Brain pericyte (primary cell): ENCODE results near the gene MUC22.
A peak's percentile ranks its signal among the peaks of the same experiment; 100 is the strongest.
"Not testable (repeated sequence)": the region's sequence is repeated elsewhere in the genome, so short reads cannot be mapped to it uniquely, and the experiment has no call there.

Source experiments
- DNase-seq: peaks from one replicate; pipeline ENCODE4 v3.0.0-alpha.2; 2012; ENCODE audit warnings: low read depth, low spot score

MUC22 gene

GRCh38 chr6:31010393-31011060 lies at the start of gene MUC22:
TSS of gene MUC22 (plus strand) at chr6:31010474. CDS start at chr6:31010707, 233 bp downstream.
- DNase-seq, result no peak

DNA sequence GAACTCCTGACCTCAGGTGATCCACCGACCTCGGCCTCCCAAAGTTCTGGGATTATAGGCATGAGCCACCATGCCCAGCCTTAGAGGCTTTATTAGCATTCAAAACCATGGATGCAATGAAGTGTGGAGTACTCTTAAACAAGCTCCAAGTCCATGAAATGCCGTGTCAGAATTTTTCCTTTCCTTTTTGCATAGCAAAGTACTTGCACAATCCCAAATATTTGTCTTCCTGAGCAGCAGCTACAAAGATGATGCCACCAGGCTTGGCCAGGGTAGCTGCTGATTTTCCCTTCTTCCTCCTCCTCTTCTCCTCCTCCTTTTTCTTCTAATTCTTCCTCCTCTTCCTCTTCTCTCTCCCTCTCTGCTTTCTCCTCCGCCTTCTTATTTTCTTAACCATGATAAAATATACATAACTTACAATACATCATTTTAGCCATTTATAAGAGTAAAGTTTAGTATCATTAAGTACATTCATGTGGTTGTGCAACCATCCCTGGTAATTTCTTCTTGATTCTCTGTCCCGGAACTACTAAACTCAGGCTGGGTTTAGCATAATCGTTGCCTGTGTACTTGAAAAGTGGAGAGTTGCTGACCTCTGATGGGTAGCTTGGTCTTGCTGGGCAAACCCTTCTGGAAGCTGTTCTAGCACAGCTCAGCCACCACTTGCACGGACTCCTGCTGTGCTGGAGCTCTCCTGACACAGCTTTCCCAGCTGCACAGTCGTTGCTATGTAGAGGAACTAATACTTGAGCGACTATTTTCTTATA lies 49.2 kb upstream of the MUC22 start:
- DNase-seq, result peak; percentile 20

- DNase-seq, result no peak
These were observed 47.6 kb upstream of the MUC22 start for GRCh38 chr6:30962716-30963115.

DNA sequence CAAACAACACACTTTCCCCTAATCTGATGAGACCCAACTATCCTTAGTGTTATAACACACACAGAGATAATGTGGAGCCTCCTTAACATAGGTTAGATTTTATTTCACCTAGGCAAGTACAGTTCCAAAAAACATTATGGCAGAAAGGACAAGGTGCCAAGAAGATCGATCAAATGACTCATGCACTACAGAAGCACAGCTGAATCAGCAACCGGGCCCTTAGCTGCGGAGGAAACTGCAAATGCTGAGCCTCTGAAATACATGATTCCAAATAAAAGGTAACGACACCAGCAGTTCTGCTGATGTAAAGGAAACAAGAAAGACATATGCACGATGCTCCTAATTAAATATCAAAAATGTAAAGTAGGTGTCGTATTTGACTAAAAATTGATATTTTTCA lies 46.6 kb upstream of the MUC22 start:
- DNase-seq, result no peak

DNA sequence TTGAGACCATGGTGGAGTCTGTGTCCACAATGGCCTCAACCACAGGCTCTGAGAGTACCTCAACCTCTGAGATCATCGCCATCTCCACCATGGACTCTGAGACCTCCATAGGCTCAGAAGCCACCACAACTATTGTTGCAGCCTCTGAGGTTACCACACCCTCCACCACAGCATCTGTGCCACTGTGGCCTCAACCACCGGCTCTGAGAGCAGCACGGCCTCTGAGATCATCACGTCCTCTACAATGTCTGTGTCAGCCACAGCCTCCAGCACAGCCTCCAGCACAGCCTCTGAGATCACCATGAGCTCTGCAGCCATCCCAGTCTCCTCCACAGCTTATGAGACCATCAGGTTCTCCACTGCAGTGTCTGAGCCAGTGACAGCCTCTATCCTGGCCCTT lies 46.2 kb upstream of the MUC22 start:
- no peak for DNase-seq

- DNase-seq, result no peak
These were observed 45.1 kb upstream of the MUC22 start for GRCh38 chr6:30965140-30965601.

DNA sequence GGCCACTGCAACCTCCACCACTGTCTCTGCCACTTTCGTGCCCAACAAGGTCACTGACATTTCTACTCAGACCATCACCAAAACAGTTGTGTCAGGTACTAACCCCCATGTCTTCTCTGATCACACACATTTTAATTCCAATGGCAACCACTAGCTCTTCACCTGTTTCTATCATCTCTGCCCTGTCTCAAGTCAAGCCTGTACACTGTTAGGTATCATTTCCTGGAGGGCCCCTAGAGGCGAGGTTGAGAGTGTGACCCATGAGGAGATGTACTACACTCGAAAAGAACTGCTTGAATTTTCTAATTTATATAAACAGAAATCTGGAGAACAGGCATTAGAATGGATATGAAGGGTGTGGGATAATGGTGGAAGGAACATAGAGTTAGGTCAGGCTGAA lies 44.1 kb upstream of the MUC22 start:
- no peak for DNase-seq

- not testable (repeated sequence) for DNase-seq
These were observed 41.1 kb upstream of the MUC22 start for GRCh38 chr6:30969171-30969570.

DNA sequence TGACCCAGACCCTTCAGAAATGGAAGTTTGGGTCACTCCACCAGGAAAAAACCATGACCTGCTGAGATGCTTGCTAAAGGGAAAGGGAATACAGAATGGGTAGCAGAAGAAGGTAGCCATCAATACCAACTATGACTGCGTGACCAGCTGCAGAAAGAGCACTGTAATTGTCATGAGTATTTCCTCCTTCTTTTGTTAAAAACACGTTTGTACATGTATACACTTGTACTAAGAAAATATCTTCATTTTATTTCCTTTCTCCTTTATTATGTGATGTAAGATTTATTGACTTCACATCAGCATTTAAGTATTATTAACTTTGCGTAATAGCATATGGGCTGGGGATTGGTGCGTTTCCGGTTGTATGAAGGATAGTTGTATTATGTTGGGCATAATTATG lies 39.3 kb upstream of the MUC22 start:
- DNase-seq, result no peak

DNA sequence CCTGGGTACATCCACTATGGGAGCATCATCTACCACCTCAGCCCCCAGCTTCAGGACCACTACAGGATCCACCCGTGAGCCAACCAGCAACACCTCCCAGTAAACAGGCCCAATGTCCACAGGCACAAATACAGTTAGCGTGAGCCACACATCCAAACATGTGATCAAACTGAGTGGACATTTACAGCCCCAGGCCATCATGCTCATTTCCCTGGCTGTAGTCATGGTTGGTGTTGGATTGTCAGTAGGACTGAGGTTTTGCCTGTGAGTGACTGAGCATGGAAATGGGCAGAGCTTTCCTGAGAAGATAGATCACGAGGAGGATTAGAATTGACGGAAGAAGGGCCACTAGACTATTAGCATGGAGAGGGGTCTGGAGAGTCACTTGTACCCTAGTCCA lies 37.5 kb upstream of the MUC22 start:
- DNase-seq, result no peak

DNA sequence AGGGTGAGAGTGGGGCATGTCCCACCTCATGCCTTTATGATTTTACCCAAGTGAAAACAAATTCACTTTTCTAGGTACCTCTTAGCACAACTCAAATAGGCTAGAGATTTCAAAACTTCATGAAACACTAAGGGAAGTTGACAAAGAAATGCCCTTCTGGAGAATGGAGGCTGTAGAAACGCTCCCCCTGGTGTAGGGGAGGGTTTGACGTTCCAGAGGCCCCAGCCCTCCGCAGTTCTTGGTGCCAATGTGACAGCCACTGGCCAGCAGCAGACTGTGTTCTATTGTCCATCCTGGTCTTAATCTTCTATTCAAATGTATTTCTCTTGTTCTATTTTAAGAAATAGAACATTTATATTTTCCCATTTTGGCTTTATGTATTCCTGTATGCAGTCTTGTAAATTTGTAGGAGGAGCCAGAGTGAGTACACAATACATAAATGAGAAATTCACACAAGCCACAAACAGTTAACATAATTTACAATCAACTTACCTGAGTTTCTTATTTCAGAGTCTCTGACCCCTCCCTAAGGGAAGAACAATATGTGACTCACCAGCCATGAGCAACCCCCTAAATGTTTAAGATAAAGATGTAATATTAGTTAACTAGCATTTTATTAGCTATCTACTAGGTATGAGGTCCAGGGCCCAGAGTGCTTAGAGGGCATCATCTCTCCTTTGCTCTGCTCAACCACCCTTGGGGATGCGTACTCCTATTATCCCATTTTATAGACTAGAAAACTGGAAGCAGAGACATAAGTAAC lies 35.6 kb upstream of the MUC22 start:
- DNase-seq, result no peak

GRCh38 chr6:30979141-30979540 lies 31.1 kb upstream of the MUC22 start:
- no peak for DNase-seq

- no peak for DNase-seq
These were observed 30.6 kb upstream of the MUC22 start for GRCh38 chr6:30979690-30980089.

- DNase-seq, result no peak
These were observed 28.1 kb upstream of the MUC22 start for GRCh38 chr6:30981942-30982772.

- no peak for DNase-seq
These were observed 26.8 kb upstream of the MUC22 start, which contains the start of gene MUC21 for GRCh38 chr6:30983439-30983838. TSS of gene MUC21 (plus strand) at chr6:30983718. CDS start at chr6:30983959, 241 bp downstream.

GRCh38 chr6:30985490-30985889 lies 24.8 kb upstream of the MUC22 start:
- DNase-seq, result no peak

DNA sequence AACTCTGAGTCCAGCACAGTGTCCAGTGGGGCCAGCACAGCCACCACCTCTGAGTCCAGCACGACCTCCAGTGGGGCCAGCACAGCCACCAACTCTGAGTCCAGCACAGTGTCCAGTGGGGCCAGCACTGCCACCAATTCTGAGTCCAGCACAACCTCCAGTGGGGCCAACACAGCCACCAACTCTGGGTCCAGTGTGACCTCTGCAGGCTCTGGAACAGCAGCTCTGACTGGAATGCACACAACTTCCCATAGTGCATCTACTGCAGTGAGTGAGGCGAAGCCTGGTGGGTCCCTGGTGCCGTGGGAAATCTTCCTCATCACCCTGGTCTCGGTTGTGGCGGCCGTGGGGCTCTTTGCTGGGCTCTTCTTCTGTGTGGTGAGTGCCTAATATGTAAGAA lies 23.0 kb upstream of the MUC22 start:
- no peak for DNase-seq

DNA sequence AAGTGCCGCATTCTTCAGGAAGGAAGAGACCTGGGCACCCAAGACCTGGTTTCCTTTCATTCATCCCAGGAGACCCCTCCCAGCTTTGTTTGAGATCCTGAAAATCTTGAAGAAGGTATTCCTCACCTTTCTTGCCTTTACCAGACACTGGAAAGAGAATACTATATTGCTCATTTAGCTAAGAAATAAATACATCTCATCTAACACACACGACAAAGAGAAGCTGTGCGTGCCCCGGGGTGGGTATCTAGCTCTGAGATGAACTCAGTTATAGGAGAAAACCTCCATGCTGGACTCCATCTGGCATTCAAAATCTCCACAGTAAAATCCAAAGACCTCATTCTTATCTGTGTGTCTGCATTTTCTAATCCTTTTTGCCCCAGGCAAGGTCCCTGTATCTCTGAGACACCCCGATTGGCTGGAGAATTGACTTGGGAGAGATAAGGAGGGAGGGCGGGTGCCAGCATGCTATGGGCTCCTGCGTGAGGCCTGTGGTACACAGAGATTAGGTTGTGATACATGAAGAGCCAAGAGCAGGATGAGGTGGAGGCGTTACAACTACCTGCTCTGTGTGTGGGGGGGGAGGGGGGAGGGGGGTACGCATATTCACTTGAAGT lies 22.0 kb upstream of the MUC22 start:
- no peak for DNase-seq

DNA sequence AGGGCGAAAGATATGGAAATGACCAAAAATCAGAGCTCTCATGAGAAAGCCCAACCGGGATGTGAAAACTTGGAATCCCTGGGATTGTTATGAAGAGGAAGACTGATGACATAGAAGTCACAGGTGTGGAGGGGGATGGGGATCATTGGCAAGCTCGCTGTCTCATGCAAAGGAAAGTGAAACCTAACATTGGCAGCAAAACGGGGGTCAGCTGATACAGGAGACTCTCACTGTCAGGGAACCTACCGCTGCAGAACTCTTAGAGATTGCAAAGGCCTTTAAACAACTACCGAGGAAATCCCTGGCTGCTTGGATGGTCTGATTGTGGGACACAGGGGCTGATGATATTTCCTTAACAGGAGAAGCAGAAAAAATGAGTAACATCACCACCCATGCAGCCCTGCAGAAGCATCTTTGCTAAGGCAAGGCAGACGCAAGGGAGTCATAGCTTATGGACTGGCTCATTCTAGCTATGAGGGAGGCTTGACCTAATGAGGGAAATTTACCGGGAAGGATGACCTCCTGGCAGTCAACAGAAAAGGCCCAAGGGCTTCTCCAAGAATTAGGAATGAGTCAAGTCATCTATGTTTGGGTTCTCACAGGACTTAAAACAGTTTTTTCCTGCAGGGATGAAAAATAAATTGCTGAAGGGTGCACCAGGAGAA lies 19.7 kb upstream of the MUC22 start:
- no peak for DNase-seq

- DNase-seq, result no peak
These were observed 18.4 kb upstream of the MUC22 start for GRCh38 chr6:30991891-30992290.
